ENCODE measurements around the gene THSD1.
"Not testable (repeated sequence)": the region's sequence is repeated elsewhere in the genome, so short reads cannot be mapped to it uniquely, and the experiment has no call there.

- not testable (repeated sequence) for TF ChIP-seq POLR2A, EP300 (IDR thresholded peaks at IDR 0.05)
- TF ChIP-seq, protein P1, sequence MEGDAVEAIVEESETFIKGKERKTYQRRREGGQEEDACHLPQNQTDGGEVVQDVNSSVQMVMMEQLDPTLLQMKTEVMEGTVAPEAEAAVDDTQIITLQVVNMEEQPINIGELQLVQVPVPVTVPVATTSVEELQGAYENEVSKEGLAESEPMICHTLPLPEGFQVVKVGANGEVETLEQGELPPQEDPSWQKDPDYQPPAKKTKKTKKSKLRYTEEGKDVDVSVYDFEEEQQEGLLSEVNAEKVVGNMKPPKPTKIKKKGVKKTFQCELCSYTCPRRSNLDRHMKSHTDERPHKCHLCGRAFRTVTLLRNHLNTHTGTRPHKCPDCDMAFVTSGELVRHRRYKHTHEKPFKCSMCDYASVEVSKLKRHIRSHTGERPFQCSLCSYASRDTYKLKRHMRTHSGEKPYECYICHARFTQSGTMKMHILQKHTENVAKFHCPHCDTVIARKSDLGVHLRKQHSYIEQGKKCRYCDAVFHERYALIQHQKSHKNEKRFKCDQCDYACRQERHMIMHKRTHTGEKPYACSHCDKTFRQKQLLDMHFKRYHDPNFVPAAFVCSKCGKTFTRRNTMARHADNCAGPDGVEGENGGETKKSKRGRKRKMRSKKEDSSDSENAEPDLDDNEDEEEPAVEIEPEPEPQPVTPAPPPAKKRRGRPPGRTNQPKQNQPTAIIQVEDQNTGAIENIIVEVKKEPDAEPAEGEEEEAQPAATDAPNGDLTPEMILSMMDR (IDR thresholded peaks at IDR 0.05) = not testable (repeated sequence)
Measured at GRCh38 chr13:52331844-52332243, 74.1 kb downstream of the THSD1 start.

Measured in ovary (tissue), 3 donors.